HG03159 (cell line): ENCODE data around the gene FOXO1.
"Not testable (repeated sequence)": the region's sequence is repeated elsewhere in the genome, so short reads cannot be mapped to it uniquely, and the experiment has no call there.

Source experiments
- ATAC-seq: cut with Tn5 transposase; IDR thresholded peaks from one replicate; pipeline ENCODE4 v1.9.1; 2021; ENCODE audit warnings: mild to moderate bottlenecking, moderate library complexity; ENCODE audit not compliant: unreplicated experiment

The FOXO1 gene

DNA sequence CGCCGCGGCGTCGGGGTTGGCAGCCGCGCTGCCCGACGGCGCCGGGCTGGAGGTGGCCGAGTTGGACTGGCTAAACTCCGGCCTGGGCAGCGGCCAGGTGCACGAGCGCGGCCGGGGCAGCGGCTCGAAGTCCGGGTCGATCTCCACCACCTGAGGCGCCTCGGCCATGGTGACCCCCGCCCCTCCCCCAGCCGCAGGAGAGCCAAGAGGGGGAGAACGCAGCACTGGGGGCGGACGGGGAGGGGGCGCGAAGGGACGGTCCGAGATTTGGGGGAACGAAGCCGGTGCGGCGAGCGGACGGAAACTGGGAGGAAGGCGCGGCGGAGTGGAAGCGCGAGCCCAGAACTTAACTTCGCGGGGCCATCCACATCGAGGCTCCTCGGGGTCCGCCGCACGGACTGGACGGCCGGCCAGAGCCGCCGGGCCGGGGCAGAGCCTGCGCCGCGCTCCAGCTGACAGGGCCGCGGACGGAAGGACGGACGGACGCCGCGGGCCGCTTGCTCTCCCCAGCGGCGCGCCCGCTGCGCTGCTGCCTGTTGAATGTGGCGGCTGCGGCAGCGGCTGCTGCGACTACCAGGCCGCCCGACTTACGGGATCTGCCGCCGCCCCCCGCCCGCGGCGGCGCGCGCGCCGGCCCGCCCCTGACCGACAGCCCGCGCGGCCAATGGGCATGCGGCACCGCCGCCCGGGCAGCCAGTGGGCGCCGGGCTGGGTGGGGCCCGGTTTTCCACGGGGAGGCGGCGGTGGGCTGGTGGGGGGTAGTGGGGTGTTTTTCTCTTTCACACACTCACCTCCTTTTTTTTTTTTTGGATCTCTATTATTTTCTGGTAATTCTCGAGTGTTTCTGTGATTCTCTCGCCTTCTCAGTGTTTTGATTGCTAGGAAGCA, at the start of gene FOXO1:
Gene FOXO1 (minus strand): TSS at position 597 of the 888 bp plus-strand sequence. CDS start 429 bp downstream, at position 168.
- peak; percentile 56 for ATAC-seq

- not testable (repeated sequence) for ATAC-seq
Observed at GRCh38 chr13:40714433-40714832, 48.0 kb upstream of the FOXO1 start.

DNA sequence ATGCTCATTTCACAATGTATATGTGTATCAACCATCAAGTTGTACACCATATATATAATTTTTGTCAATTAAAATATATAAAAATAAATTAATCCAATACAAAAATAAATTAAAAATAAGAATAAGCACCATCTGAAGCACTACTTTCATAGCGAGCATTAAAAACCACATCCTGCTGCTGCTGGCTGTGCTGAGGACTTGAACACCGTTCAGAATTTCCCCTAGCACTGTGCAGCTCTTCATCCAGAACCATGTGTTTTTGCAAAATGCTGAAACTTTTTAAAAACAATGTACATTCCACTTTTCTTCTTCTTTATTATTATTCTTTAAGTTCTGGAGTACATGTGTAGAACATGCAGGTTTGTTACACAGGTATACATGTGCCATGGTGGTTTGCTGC, 40.0 kb upstream of the FOXO1 start:
- ATAC-seq: no peak

DNA sequence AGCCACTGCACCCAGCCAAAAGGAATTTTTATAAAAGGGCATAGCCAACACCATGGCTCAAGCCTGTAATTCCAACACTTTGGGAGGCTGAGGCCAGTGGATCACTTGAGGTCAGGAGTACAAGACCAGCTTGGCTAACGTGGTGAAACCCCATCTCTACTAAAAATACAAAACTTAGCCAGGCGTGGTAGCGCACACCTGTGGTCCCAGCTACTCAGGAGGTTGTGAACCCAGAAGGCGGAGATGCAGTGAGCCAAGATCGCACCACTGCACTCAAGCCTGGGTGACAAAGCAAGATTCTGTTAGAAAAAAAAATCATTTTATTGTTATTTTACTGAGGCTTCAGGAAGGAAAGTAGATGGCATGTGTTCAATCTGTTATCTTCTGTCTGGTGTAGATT, 31.3 kb upstream of the FOXO1 start:
- ATAC-seq: peak; percentile 73

DNA sequence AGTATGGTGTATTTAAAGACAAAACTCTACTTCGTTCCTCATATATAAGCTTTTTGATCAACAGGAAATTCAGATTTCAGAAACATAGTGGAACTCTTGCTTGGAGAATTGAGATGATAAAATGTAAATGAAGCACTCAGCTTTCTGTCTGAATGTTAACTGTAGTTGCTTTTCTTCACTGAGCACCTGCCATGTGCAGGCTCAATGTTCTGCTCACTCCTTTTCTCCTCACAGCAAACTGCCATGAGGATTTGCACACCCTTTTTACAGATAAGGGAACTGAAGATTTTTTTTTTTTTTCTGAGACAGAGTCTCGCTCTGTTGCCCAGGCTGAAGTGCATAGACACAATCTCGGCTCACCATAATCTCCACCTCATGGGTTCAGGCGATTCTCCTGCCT, 28.0 kb upstream of the FOXO1 start:
- no peak for ATAC-seq

DNA sequence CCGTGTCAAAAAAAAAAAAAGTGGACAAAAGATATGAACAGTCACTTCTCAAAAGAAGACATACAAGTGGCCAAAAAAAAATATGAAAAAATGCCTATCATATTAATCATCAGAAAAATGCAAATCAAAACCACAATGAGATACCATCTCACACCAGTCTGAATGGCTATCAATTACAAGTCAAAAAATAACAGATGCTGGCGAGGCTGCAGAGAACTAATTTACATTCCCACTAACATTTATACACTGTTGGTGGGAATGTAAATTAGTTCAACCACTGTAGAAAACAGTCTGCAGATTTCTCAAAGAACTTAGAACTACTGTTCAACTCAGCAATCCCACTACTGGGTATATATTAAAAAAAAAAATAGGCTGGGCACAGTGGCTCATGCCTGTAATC, 26.5 kb upstream of the FOXO1 start:
- ATAC-seq: peak; percentile 43

- ATAC-seq: no peak
Observed at GRCh38 chr13:40688781-40689180, 22.3 kb upstream of the FOXO1 start.

- ATAC-seq: no peak
Observed at GRCh38 chr13:40682449-40683240, 16.2 kb upstream of the FOXO1 start.

DNA sequence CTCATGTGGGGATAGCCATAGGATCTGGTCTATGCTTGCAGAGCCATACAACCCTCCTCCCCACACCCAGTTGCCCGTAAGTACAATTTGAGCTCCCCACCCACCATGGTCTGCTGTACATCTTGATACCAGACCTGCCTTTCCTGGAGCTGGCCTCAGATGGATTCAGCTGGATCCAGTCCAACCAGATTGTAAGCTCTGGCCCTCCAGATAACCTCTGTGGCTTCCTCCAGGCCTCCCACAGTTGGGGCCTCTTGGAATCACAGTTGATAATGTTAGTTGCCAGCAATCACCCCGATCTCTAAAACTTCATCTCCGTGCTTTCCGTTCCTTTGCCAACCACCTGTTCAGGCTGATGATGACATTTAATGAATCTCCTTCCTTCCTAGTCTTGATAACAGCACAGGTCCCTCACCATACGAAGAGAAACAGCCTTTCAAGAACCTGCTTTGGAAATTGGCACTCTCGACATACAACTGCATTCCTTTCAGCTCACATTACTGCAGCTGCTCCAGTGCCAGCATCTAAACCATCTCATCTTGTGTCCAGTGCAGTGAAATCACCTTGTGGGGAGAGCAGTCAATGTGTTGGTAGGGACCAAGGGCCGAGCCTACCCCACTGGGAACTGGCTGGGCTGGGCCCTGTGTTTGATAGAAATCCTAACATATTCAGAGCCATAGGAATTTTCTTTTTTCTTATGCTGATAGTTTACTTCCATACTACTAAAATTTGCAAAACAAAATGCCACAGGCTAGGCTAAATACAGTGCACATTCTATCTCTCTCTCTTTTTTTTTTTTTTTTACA, 15.1 kb upstream of the FOXO1 start:
- ATAC-seq: no peak

GRCh38 chr13:40680659-40681323, 14.3 kb upstream of the FOXO1 start:
- ATAC-seq: no peak

DNA sequence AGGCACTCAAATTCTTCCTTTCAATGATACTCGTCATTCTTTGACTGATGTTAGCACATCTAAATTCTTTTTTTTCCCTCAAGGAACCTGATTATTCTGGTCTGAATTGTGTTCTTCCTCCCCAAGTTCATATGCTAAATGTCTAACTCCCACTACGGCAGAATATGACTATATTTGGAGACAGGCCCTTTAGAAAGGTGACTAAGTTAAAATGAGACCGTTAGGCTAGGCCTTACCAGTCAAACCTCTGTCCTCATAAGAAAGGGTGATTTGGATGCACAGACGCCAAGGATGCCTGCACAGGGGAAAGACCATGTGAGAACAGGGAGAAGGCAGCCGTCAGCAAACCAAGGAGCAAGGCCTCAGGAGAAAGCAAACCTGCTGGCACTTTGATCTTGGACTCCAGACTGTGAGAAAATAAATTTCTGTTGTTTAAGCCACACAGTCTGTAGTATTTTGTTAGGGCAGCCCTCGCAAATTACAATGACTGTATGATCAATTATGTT, 13.1 kb upstream of the FOXO1 start:
- ATAC-seq: no peak

- ATAC-seq: no peak
Observed at GRCh38 chr13:40677064-40677463, 10.6 kb upstream of the FOXO1 start.

GRCh38 chr13:40676007-40676406, 9.6 kb upstream of the FOXO1 start:
- no peak for ATAC-seq

GRCh38 chr13:40673414-40673813, 7.0 kb upstream of the FOXO1 start:
- ATAC-seq: no peak

GRCh38 chr13:40672765-40673397, 6.4 kb upstream of the FOXO1 start:
- no peak for ATAC-seq

DNA sequence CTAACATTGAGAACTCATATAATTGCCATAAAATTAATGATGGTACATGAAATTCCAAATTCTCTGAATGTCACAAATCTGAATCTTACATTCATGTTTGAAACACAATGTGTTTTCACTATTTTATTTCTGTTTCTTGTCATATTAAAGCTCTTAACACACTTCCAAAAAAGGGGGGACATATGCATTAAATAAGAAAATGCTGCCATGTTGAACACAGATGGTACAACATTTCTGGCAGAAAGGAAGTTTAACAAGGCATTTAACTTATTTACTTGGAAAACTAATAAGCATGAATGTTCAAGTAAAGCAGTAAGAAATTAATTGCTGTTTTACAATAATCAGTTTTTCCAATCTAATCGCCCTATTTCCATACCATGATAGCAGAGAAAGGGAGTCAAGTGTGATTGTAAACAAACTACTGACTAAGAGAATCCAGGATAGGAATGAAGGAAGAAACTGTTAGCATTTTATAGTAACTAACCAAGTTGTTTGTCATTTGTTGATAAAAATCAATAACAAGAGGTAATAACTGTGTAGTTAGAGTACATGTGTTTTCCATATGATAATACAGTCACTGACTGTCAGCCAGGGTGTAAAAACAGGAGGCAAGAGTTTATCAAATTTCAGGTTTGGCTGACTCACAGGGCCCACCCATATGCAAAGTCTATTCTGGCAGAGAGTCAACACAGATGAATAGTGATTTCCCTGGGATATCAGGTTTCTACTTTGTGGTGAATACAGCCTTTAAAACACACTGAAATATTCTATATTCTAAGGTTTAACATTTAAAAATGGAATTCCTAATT, 5.7 kb upstream of the FOXO1 start:
- ATAC-seq: no peak

DNA sequence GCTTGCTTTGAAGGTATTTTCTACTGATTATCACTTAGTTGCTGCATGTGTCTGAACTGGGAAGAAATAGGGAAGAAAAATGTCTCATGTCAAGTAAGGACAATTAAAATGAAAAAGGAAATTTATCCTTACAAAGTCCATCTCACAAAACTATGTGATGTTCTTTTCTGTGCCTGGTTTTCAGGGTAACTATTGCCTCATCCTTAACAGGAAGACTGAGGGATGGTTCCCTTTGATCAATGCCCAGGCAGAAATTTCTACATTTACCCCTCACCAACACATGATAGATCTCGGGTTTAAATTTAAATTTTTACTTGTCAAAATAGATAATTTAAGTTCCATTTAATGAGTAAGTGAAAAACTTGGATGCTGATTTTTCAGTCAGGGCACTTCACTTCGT, 3.9 kb upstream of the FOXO1 start:
- no peak for ATAC-seq

GRCh38 chr13:40668335-40668734, 1.9 kb upstream of the FOXO1 start:
- no peak for ATAC-seq

GRCh38 chr13:40667622-40667978, 1.2 kb upstream of the FOXO1 start:
- ATAC-seq: no peak
